GM12892 (cell line): Measurements from ENCODE around the gene LAGE3.

ENCODE experiments used
- POLR2A ChIP-seq: IDR thresholded peaks from 2 replicates; pipeline ENCODE4 v1.6.1; 2011; ENCODE audit warnings: low read depth, low read length, control low read depth
- POLR2AphosphoS5 ChIP-seq: IDR thresholded peaks from 2 replicates; pipeline ENCODE4 v1.6.1; 2011; ENCODE audit warnings: low read depth, low read length, control low read depth
- TAF1 ChIP-seq: IDR thresholded peaks from 2 replicates; pipeline ENCODE4 v1.6.1; 2011; ENCODE audit warnings: low read depth, mild to moderate bottlenecking, control low read depth, low read length, borderline replicate concordance

- TF ChIP-seq POLR2AphosphoS5: no peak
- no peak for TF ChIP-seq POLR2A
- TF ChIP-seq TAF1: no peak
These were observed 45.5 kb downstream of the LAGE3 start for GRCh38 chrX:154433605-154434004.
